Testis (tissue), 3 donors: ENCODE data around the gene PIP5K1C. TPM values are rescaled to one million over a fixed set of nuclear protein-coding genes. Genes with fewer than 3 reads are reported as not detected.

Experiments used
- DNase-seq: peaks from one replicate; pipeline ENCODE4 v3.0.0-alpha.2; 2019
- H3K27ac ChIP-seq, 2 donors: fragments of 200-600 bp; sonication (generic); one replicate each; pipeline ENCODE4 v1.5.1; 2019
- H3K27me3 ChIP-seq: fragments of 200-600 bp; sonication (generic); one replicate; pipeline ENCODE4 v1.5.1; 2019
- H3K36me3 ChIP-seq: fragments of 200-600 bp; sonication (generic); one replicate; pipeline ENCODE4 v1.5.1; 2017; ENCODE audit warnings: low read depth; ENCODE audit errors: missing control alignments
- H3K4me1 ChIP-seq: fragments of 200-600 bp; sonication (generic); one replicate; pipeline ENCODE4 v1.5.1; 2019
- H3K4me3 ChIP-seq, 2 donors: fragments of 200-600 bp; sonication (generic); one replicate each; pipeline ENCODE4 v1.5.1; 2017 to 2019
- H3K9me3 ChIP-seq: fragments of 200-600 bp; sonication (generic); one replicate; pipeline ENCODE4 v1.5.1; 2017
- POLR2A ChIP-seq: fragments of 450-650 bp; IDR thresholded peaks from one replicate; pipeline ENCODE4 v1.6.1; 2017; ENCODE audit warnings: antibody characterized with exemption, mild to moderate bottlenecking, moderate library complexity
- WGBS, 2 donors: methylation state at CpG; one replicate each; pipeline ENCODE4 v1.1.5; 2018; 5-methylcytosine and 5-hydroxymethylcytosine counted together
- intact Hi-C: fragments of 100-400 bp; cut with DNase I; formaldehyde crosslinking; loops from one replicate; pipeline ENCODE4 v1.15.1; 2023; ENCODE audit warnings: low total_unique reads
- polyA plus RNA-seq: library from polyadenylated mRNA; stranded (reverse); fragments of 350-450 nt; fragmentation: Illumina TruSeq; extraction: RNeasy Lipid Tissue Mini Kit (QIAGEN cat#74804); gene quantifications from one replicate; pipeline ENCODE4 v1.2.3, GENCODE V29; 2014; ENCODE audit warnings: low read depth, low replicate concordance; ENCODE audit not compliant: insufficient read depth
- total RNA-seq, 2 donors: library from RNA; depleted of rRNA; stranded (reverse); fragments of >200 nt; gene quantifications; one replicate each; pipeline ENCODE4 v1.2.3, GENCODE V29; 2016
- TF ChIP-seq, protein P1 (sequence below), 3 experiments: fragments of 450-650 bp in 2 of 3; fragments of 200-600 bp in 1 of 3; sonication (generic) in 1 of 3; IDR thresholded peaks; one replicate each; pipeline ENCODE4 v1.5.1; 2016 to 2019; ENCODE audit warnings: antibody characterized with exemption in 3 of 3, mild to moderate bottlenecking in 2 of 3, moderate library complexity in 1 of 3

The PIP5K1C gene
- total and polyA plus RNA-seq, 3 donors from 2014 or later = 80.2 to 99.1 (median 87.0) TPM

GRCh38 chr19:3644351-3645066 lies 55.8 kb downstream of the PIP5K1C start:
- no peaks in the 10 kb centered on the region for H3K4me1 ChIP-seq
- TF ChIP-seq, protein P1, sequence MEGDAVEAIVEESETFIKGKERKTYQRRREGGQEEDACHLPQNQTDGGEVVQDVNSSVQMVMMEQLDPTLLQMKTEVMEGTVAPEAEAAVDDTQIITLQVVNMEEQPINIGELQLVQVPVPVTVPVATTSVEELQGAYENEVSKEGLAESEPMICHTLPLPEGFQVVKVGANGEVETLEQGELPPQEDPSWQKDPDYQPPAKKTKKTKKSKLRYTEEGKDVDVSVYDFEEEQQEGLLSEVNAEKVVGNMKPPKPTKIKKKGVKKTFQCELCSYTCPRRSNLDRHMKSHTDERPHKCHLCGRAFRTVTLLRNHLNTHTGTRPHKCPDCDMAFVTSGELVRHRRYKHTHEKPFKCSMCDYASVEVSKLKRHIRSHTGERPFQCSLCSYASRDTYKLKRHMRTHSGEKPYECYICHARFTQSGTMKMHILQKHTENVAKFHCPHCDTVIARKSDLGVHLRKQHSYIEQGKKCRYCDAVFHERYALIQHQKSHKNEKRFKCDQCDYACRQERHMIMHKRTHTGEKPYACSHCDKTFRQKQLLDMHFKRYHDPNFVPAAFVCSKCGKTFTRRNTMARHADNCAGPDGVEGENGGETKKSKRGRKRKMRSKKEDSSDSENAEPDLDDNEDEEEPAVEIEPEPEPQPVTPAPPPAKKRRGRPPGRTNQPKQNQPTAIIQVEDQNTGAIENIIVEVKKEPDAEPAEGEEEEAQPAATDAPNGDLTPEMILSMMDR (IDR thresholded peaks at IDR 0.05) = no peak
- TF ChIP-seq POLR2A = no peak
- H3K36me3 ChIP-seq = no peaks in the 10 kb centered on the region
- no peaks in the 10 kb centered on the region for H3K9me3 ChIP-seq
- no peak for DNase-seq
- no peak overlapping the region for H3K27ac ChIP-seq
- no peak overlapping the region for H3K4me3 ChIP-seq
- H3K27me3 ChIP-seq = no peaks in the 10 kb centered on the region
- WGBS, 2 donors = 73 to 85% methylated on average over 14 to 19 of the region's 19 CpGs
- intact Hi-C loops = no loop called here

- TF ChIP-seq, protein P1 (IDR thresholded peaks at IDR 0.05) = no peak
- no peak for TF ChIP-seq POLR2A
- H3K4me3 ChIP-seq = no peak overlapping the region
- DNase-seq = no peak
- no peaks in the 10 kb centered on the region for H3K27me3 ChIP-seq
- no peaks in the 10 kb centered on the region for H3K9me3 ChIP-seq
- WGBS, 2 donors = 82 to 87% methylated on average over 21 to 27 of the region's 28 CpGs
- H3K36me3 ChIP-seq = no peaks in the 10 kb centered on the region
- no peak overlapping the region for H3K27ac ChIP-seq
- intact Hi-C loops = no loop called here
- no peaks in the 10 kb centered on the region for H3K4me1 ChIP-seq
Measured at GRCh38 chr19:3643674-3644313, 56.5 kb downstream of the PIP5K1C start.

DNA sequence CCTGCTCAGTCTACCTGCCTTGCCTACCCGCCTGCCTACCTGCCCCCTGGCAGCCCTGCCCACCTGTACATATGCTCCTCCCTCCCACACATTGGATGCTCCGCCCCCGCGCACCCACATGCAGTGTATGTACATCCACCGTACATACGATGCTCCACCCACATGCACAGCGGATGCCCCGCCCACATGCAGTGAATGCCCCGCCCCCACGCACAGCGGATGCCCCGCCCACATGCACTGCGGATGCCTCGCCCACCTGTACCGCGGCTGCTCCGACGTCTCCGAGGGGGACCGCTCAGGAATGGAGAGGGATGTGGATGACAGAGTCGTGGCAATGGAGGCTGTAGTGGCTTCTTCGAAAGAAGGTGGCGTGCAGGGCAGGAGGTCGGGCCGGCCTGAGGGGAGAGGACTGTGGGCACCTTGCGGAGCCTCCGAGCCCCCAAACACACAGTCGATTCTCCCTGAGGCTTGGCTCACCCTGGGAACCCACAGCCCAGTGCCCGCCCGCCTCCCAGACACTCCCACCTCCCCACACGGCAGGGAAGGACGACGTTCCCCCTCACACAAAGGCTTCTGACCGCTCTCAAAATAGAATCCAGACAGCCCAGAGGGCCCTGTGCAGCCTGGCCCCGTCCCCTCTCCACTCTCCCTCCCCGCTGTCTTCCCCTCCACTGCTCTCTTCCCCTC lies 57.1 kb downstream of the PIP5K1C start:
- Histone ChIP-seq H3K36me3 (no peaks in the 10 kb centered on the region), H3K27ac (no peak overlapping the region), H3K9me3 (no peaks in the 10 kb centered on the region), H3K4me1 (no peaks in the 10 kb centered on the region), H3K4me3 (no peak overlapping the region), H3K27me3 (no peaks in the 10 kb centered on the region)
- 56 to 75% methylated on average over 8 to 36 of the region's 36 CpGs for WGBS, 2 donors
- no peak for TF ChIP-seq POLR2A
- TF ChIP-seq, protein P1 (IDR thresholded peaks at IDR 0.05) = no peak
- DNase-seq = peak; percentile 76
- intact Hi-C loops = no loop called here

GRCh38 chr19:3642296-3642695 lies 58.0 kb downstream of the PIP5K1C start:
- H3K4me1 ChIP-seq = no peaks in the 10 kb centered on the region
- H3K27ac ChIP-seq = no peak overlapping the region
- H3K36me3 ChIP-seq = no peaks in the 10 kb centered on the region
- no peaks in the 10 kb centered on the region for H3K27me3 ChIP-seq
- intact Hi-C loops = no loop called here
- no peak for DNase-seq
- no peak overlapping the region for H3K4me3 ChIP-seq
- 87 to 90% methylated on average over 17 of the region's 17 CpGs for WGBS, 2 donors
- no peaks in the 10 kb centered on the region for H3K9me3 ChIP-seq
- no peak for TF ChIP-seq POLR2A
- TF ChIP-seq, protein P1 (IDR thresholded peaks at IDR 0.05) = no peak
